ENCODE measurements around the gene ZCCHC10.
A peak's percentile ranks its signal among the peaks of the same experiment; 100 is the strongest.
"Not testable (repeated sequence)": the region's sequence is repeated elsewhere in the genome, so short reads cannot be mapped to it uniquely, and the experiment has no call there.

The ZCCHC10 gene

GRCh38 chr5:133041157-133041784 is 14.9 kb upstream of the ZCCHC10 start:
- DNase-seq: no peak

DNA sequence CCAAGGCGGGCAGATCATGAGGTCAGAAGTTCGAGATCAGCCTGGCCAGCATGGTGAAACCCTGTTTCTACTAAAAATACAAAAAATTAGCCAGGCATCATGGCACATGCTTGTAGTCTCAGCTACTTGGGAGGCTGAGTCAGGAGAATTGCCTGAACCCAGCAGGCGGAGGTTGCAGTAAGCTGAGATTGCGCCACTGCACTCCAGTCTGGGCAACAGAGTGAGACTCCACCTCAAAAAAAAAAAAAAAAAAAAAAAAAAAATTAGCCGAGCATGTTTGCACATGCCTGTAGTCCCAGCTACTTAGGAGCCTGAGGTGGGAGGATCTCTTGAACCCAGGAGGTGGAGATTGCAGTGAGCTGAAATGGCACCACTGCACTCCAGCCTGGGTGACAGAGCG is 10.3 kb upstream of the ZCCHC10 start:
- not testable (repeated sequence) for DNase-seq

DNA sequence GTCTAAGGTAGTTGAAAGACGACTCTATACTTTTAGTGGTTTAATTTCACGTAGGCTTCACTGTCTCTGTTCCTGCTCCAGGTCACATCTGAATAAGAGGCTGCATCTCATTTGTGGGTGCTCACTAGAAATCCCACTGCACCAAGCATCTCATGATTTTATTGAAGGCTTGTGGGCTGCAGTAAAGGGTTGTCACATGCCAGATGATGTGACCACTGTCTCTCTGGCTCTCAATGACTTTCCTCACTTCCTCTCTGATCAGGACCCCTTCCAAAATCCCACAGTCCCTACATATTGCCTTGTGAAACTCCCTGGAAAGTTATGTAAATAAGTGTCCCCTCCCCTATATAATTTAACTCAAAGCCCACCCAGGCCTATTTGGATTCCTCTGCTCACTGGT is 8.9 kb upstream of the ZCCHC10 start:
- no peak for DNase-seq

- no peak for DNase-seq
Measured at GRCh38 chr5:133034064-133034463, 7.7 kb upstream of the ZCCHC10 start.

DNA sequence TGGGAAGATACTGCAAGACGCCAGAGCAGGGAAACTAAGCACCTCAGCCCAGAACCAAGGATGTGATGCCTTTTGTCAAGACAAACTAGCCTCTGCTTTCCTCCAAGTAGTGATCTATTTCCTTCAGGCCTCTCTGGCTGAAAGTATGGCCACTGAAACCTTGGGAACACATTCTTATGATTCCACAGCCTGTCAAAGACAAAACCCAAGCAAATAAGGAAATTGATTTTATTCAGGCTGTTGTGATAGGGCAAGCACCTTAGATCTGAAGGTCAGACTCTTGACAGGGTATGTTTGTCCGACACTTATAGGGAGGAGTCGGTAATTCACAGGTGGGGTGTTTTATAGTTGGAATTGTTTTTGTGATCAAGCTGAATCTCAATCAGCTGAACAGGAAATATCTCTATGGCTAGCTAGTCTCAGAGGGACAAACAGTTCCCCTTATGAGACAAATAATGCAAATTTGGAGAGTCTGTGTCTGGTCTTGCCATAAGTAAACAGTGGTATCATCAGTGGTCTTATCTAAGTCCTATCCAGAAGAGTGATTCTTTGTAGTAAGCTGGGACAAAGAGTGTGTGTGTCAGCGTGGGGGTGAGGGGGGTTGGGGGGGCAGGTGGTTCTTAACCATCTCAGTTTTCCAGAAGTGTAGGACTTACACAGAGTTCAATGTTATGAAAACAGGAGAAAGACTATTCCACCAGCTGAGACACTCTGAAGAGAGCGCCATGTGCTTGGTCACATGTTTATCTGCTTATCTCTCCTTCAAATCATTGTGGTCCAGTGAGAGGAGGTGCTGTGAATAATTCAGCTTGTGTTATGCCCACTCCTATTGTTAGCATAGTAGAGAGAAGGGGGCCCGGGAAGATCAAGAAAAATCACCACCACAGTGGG is 6.7 kb upstream of the ZCCHC10 start:
- no peak for DNase-seq

DNA sequence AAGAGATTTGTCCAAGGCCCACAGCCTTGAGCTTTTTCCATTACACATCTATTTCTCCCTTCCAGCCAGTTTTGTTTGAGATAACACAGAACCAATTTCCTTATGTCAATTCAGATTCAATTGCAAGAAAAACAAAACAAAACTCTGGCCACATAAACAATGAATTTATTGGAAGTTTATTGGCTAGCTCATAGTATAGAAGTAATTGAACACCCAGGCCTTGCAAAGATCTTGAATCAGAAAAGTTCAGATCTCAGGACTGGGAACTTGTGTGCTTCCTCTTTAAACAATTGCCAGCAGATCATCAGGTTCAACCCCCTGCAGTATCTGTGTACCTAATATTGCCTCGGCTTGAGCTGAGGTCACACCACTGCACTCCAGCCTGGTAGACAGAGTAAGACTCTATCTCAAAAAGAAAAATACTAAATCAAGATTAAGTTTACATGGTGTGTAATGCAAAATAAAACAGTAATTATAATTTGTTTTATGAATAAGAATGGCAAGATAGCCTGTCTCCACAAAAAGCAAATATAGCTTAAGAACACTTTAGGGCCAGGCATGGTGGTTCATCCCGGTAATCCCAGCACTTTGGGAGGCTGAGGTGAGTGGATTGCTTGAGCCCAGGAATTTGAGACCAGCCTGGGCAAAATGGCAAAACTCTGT is 4.1 kb upstream of the ZCCHC10 start:
- no peak for DNase-seq

DNA sequence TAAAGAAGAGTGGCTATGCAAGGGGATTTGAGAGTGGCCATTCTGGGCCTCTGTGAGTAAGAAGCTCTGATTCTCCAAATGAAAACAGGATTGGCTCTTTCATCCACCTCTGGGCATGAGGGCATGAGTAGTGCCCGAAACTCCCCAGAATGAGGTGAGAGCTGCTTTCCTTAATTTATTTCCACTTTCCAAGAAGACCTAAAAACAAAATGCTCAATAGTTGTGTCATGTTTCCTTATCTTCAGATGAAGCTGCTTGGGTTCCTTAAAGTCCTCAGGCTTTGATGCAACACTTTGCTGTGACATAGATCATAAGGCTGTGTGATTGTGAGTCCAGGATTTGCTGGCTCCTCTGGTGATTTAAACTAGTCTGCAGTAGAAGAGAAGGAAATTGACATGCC is 3.1 kb upstream of the ZCCHC10 start:
- DNase-seq: no peak

- no peak for DNase-seq
Measured at GRCh38 chr5:133026664-133027153, 360 bp upstream of the ZCCHC10 start.

- DNase-seq: not testable (repeated sequence)
Measured at GRCh38 chr5:133019471-133019870, 6.9 kb downstream of the ZCCHC10 start.

DNA sequence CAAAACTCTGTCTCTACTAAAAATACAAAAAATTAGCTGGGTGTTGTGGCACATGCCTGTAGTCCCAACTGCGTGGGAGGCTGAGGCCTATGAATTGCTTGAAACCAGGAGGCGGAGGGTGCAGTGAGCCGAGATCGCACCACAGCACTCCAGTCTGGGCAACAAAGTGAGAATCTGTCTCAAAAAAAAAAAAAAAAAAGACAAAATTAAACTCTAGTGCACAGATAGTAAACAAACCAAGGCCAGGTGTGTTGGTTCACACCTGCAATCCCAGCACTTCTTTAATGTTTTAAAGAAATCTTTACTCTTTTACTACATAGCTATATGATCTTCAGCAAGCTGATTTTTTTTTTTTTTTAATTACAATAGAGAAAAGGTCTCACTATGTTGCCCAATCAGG is 8.4 kb downstream of the ZCCHC10 start:
- DNase-seq: no peak

GRCh38 chr5:133015466-133015865 is 10.9 kb downstream of the ZCCHC10 start:
- no peak for DNase-seq

- not testable (repeated sequence) for DNase-seq
Measured at GRCh38 chr5:133008455-133008854, 17.9 kb downstream of the ZCCHC10 start.

DNA sequence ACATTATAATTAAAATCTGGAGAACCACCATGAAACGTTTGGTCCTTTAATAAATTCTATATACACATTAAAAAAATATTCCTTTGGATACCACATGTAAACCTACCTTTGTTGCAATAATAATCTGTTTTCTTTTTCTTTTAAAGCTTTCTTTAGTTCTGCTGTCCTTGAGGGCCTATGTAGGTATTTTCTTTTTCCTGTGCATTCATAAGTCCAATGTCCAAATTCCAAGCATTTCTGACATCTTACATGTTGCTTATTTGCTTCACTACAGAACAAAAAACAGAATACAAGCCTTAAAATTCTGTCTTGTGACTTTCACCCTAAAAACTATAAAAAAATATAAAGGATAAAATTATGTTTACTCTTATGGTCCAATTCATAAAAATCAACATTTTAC is 19.7 kb downstream of the ZCCHC10 start:
- no peak for DNase-seq

DNA sequence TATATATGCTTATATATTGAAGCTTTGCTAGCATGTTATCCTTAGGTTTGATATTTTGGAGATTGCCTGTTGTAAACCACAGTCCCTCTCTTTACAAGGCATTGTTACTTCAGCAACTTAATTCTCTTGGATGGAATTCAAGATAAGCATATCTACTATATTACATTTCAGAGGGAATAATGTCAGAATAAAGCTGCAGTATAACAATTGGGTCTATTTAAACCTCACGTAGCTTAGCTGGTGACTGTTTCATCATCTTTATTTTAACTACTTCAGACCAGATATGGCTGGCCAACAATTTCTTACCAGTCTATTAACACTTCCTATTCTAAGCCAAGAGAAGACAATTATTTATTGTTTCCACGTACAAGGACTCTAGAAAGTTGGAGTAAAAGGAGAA is 27.1 kb downstream of the ZCCHC10 start:
- DNase-seq: peak; percentile 7

DNA sequence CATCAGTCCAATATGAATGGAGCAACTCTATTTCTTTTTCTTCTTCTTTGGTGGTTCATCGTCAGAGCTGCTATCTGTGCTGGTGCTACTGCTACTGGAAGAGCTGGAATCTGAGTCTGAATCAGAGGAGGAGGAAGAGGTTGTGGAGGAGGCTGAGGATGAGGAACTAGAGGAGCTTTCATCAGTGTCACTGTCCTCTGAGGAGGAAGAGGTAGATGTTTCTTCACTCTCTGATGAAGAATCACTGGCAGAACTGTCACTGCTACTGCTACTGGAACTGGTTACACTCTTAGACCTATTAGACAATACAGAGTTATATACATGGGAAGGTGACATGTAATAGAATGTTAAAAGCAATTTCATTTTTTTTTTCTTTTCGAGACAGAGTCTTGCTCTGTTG is 27.8 kb downstream of the ZCCHC10 start:
- DNase-seq: no peak

DNA sequence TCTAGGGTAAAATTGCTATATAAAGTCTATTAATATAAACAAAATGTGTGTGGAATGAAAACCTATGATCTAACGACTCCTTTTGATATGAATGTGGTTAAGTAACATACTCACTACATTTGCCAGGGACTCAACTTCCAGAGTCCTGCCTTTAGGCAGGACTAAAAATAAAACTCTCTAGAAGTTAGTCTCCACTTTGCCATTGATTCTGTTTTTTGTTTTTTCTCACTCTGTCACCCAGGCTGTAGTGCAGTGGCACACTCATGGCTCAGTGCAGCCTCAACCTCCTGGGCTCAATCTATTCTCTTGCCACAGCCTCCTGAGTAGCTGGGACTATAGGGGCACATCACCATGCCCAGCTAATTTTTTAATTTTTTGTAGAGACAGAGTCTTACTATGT is 30.0 kb downstream of the ZCCHC10 start:
- DNase-seq: no peak

DNA sequence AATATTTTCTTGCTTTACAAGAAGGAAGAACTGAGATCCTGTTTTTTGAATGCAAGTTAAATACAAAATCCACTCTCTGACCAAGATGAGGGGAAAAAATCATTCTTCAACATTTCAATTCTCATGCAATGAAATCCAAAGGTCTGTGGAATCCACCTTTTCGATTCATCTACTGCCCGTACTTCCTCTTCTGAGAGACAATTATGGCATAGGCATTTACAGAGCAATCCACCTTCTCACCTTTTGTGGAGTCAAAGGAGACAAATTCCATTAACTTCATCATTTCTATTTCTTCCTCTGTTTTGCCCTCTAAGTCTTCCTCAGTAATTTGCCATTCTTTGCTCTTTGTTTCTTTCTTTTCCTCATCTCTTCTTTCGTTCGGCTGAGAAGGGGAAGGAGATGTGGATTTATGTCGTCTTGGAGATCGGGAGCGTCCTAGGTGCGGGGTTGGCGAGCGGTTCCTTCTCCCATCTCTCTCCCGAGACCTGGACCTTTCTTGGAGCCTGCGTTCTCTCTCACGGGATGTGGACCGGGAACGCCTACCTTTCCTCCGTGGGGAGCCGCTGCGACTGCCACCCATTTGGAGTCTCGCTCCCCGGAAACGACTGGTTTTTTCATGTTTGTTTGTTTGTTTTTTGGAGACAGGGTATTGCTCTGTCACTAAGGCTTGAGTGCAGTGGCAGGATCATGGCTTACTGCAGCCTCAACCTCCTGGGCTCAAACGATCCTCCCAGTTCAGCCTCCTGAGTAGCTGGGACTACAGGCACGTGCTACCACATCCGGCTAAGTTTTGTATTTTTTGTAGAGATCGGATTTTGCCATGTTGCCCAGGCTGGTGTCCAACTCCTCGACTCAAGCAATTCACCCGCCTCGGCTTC is 38.6 kb downstream of the ZCCHC10 start:
- no peak for DNase-seq

GRCh38 chr5:132982971-132983370 is 43.4 kb downstream of the ZCCHC10 start:
- not testable (repeated sequence) for DNase-seq

DNA sequence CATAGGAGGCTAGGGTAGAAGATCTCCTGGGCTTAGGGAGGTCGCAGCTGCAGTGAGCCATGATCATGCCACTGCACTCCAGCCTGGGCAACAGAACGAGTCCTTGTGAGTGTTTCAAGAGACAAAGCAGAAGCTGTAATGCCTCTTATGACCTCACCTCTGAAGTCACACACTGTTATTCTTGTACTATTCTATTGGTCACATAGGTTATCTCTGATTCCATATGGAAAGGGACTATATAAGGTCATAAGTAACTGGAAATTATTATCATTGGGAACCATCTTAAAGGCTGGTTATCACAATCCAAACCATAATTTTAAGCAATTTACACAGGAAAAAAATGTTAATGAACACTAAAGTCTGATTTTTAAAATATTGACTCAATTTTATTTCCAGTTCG is 45.1 kb downstream of the ZCCHC10 start:
- no peak for DNase-seq

DNA sequence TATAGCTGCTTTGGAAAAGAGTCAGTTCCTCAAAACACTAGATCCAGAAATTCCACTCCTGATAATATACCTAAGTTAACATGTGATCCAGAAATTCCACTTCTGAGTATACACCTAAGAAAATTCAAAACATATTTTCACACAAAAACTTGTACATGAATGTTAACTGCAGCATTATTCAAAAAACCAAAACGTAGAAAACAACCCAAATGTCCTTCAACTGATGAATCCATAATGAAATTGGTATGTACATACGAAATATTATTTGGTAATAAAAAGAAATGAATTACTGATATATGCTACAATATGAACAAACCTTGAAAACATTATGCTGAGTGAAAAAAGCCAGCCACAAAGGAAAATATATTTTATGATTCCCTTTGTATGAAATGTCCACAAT is 46.4 kb downstream of the ZCCHC10 start:
- DNase-seq: no peak

- DNase-seq: peak; percentile 14
Measured at GRCh38 chr5:132979367-132979940, 46.9 kb downstream of the ZCCHC10 start.

DNA sequence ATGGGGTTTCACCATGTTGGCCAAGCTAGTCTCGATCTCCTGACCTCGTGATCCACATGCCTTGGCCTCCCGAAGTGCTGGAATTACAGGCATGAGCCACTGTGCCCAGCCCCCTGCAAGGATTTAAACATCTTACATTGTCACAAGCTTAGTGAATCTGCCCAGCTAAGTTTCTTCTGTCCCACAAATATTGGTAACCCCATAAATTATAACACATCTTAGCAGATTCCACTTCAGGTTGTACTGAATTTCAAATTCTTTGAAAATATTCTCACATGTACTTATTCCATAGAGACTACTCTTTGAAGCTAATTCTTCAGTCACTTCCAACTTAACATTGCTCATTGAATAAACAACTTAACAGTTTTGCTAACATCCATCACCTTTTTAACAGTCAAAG is 49.5 kb downstream of the ZCCHC10 start:
- no peak for DNase-seq
